ENCODE measurements around the gene NEDD4. TPM values are rescaled to one million over a fixed set of nuclear protein-coding genes. Genes with fewer than 3 reads are reported as not detected.

Gene NEDD4
- total RNA-seq, 1 donor from 2014 or later: 33.9 TPM

DNA sequence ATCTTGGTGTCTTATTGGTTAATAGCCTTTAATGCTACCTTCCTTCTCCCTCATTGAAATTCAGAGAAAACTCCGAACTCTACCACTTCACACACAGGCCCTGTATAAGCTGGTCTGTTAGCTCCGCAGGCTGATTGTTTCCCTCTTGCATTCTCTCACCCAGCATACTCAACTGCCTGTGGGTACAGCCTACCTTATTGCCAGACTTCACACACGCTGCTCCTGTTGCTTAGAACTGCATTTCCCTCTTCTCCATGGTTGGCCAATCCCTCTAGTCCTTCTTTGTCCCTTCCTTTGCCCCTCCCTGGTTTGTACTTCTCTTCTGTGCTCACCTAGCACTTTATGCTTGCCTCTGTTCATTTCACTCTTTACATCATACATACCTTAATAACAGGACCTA, 157.5 kb downstream of the NEDD4 start:
- H3K4me3 Mint-ChIP-seq (ENCODE audit: unreplicated experiment): no peak overlapping the region
- H3K9me3 Mint-ChIP-seq (ENCODE audit: unreplicated experiment): no peaks in the 10 kb centered on the region
- no peak overlapping the region for H3K27ac Mint-ChIP-seq (ENCODE audit: unreplicated experiment)
- H3K27me3 Mint-ChIP-seq (ENCODE audit: unreplicated experiment): no peaks in the 10 kb centered on the region
- TF ChIP-seq, protein P1, sequence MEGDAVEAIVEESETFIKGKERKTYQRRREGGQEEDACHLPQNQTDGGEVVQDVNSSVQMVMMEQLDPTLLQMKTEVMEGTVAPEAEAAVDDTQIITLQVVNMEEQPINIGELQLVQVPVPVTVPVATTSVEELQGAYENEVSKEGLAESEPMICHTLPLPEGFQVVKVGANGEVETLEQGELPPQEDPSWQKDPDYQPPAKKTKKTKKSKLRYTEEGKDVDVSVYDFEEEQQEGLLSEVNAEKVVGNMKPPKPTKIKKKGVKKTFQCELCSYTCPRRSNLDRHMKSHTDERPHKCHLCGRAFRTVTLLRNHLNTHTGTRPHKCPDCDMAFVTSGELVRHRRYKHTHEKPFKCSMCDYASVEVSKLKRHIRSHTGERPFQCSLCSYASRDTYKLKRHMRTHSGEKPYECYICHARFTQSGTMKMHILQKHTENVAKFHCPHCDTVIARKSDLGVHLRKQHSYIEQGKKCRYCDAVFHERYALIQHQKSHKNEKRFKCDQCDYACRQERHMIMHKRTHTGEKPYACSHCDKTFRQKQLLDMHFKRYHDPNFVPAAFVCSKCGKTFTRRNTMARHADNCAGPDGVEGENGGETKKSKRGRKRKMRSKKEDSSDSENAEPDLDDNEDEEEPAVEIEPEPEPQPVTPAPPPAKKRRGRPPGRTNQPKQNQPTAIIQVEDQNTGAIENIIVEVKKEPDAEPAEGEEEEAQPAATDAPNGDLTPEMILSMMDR (IDR thresholded peaks at IDR 0.05; ENCODE audit: unreplicated experiment): no peak
- no peaks in the 10 kb centered on the region for H3K4me1 Mint-ChIP-seq (ENCODE audit: unreplicated experiment)
- no peaks in the 10 kb centered on the region for H3K36me3 Mint-ChIP-seq (ENCODE audit: low read depth, unreplicated experiment)
- no peak for DNase-seq (ENCODE audit: low spot score)

DNA sequence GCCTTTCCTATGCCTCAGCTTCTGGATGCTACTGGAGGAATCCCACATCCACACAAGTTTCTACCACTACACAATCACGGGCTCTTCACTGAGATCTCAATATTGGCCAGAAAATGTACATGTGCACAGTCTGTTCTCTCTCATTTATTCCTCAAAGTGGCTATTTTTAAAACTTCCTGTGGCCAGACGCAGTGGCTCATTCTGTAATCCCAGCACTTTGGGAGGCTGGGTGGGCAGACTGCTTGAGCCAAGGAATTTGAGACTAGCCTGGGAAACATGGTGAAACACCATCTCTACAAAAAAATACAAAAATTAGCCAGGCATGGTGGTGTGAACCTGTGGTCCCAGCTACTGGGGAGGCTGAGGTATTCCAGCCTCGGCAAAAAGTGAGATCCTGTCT, 159.1 kb downstream of the NEDD4 start:
- H3K36me3 Mint-ChIP-seq (ENCODE audit: low read depth, unreplicated experiment): peaks cover 3% of the 10 kb centered on the region
- TF ChIP-seq, protein P1 (IDR thresholded peaks at IDR 0.05; ENCODE audit: unreplicated experiment): no peak
- no peak for DNase-seq (ENCODE audit: low spot score)
- no peaks in the 10 kb centered on the region for H3K9me3 Mint-ChIP-seq (ENCODE audit: unreplicated experiment)
- no peaks in the 10 kb centered on the region for H3K4me1 Mint-ChIP-seq (ENCODE audit: unreplicated experiment)
- no peak overlapping the region for H3K27ac Mint-ChIP-seq (ENCODE audit: unreplicated experiment)
- H3K4me3 Mint-ChIP-seq (ENCODE audit: unreplicated experiment): no peak overlapping the region
- H3K27me3 Mint-ChIP-seq (ENCODE audit: unreplicated experiment): no peaks in the 10 kb centered on the region

DNA sequence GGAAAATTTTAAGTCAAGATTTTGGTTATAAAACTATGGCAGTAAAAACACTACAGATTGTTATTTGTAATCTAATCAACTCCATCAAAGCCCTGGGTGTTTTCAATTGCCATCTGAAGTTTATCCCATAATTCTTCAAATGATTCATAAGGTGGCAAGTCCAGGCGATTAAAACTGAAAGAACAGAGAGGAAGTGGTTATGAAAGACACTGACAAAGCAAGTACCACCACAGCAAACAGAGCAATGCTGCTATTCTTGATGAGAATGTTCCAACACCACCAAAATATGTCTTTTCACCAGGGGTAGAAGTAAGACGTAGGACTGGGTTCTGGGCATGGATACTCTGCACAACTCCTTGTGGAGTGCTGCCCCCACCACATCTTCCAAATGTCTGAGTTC, 163.6 kb downstream of the NEDD4 start:
- H3K4me1 Mint-ChIP-seq (ENCODE audit: unreplicated experiment): no peaks in the 10 kb centered on the region
- TF ChIP-seq, protein P1 (IDR thresholded peaks at IDR 0.05; ENCODE audit: unreplicated experiment): no peak
- H3K36me3 Mint-ChIP-seq (ENCODE audit: low read depth, unreplicated experiment): peaks cover 3% of the 10 kb centered on the region
- H3K9me3 Mint-ChIP-seq (ENCODE audit: unreplicated experiment): no peaks in the 10 kb centered on the region
- H3K27ac Mint-ChIP-seq (ENCODE audit: unreplicated experiment): no peak overlapping the region
- no peak overlapping the region for H3K4me3 Mint-ChIP-seq (ENCODE audit: unreplicated experiment)
- no peak for DNase-seq (ENCODE audit: low spot score)
- H3K27me3 Mint-ChIP-seq (ENCODE audit: unreplicated experiment): no peaks in the 10 kb centered on the region

DNA sequence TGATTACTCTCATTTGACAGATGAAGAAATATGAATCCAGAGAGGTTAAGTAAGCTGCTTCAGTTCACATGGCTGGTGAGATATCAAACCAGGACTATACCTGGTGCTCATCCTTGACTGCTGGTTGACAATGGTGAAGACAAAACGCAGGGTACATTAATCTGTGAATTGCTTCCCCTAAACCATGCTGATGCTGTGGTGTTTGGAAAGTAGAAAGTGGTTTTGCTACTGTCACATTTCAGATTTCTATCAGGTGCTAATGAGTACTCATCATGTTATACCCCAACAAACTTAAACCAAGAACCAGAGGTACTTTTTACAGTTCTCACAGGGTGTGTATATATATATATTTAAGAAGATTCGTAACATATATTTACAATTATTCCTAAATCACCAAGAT, 165.5 kb downstream of the NEDD4 start:
- Mint-ChIP-seq H3K4me1 (ENCODE audit: unreplicated experiment) (no peaks in the 10 kb centered on the region), H3K27me3 (ENCODE audit: unreplicated experiment) (no peaks in the 10 kb centered on the region), H3K9me3 (ENCODE audit: unreplicated experiment) (no peaks in the 10 kb centered on the region), H3K4me3 (ENCODE audit: unreplicated experiment) (no peak overlapping the region), H3K36me3 (ENCODE audit: low read depth, unreplicated experiment) (peaks cover 3% of the 10 kb centered on the region), H3K27ac (ENCODE audit: unreplicated experiment) (no peak overlapping the region)
- TF ChIP-seq, protein P1 (IDR thresholded peaks at IDR 0.05; ENCODE audit: unreplicated experiment): no peak
- DNase-seq (ENCODE audit: low spot score): no peak

DNA sequence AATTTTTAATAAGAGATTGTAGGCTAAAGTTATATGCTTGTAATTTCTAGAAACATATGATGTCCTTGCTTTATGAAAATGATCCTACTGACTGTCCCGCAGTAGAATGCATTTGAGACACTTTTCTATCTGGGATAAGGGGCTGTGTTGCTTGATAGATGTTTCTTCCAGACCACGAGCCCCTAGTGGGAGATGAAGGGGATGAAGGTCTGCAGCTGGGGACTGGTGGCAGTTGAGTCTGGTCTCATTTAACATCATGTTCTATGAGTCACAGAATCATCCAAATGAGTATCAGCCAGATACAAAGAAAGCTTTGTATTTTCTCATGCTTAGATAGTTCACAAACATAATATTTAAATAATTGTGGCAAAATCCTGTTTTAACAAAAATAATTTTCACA, 166.2 kb downstream of the NEDD4 start:
- Mint-ChIP-seq H3K27me3 (ENCODE audit: unreplicated experiment) (no peaks in the 10 kb centered on the region), H3K27ac (ENCODE audit: unreplicated experiment) (no peak overlapping the region), H3K9me3 (ENCODE audit: unreplicated experiment) (no peaks in the 10 kb centered on the region), H3K4me1 (ENCODE audit: unreplicated experiment) (no peaks in the 10 kb centered on the region), H3K4me3 (ENCODE audit: unreplicated experiment) (no peak overlapping the region), H3K36me3 (ENCODE audit: low read depth, unreplicated experiment) (peaks cover 3% of the 10 kb centered on the region)
- DNase-seq (ENCODE audit: low spot score): no peak
- TF ChIP-seq, protein P1 (IDR thresholded peaks at IDR 0.05; ENCODE audit: unreplicated experiment): no peak

Data from endothelial cell (in vitro differentiated cells).